ENCODE data around the gene ARHGEF4. TPM values are rescaled to one million over a fixed set of nuclear protein-coding genes. Genes with fewer than 3 reads are reported as not detected.

ARHGEF4 gene
- total RNA-seq, 1 donor from 2014 or later: not detected

DNA sequence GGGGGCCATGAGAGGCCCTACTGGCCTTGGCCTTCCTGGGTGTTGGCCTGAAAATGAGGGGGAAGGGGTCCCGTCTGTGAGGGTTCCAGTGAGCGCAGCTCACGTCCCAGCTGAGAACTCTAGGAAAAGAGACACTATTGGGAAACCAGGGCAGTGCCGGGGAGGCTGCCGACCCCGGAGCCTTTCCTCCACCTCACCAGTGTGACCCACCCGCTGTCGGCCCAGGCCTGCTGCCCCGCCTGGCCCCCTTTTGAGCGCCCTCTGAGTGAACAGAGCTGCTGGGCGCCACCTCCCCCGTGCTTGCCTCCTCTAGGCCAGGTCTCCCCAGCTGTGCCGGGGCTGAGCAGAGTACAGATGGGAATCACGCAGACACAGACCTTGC, 17.5 kb upstream of the ARHGEF4 start:
- intact Hi-C loops (cut with micrococcal nuclease): no loop called here

DNA sequence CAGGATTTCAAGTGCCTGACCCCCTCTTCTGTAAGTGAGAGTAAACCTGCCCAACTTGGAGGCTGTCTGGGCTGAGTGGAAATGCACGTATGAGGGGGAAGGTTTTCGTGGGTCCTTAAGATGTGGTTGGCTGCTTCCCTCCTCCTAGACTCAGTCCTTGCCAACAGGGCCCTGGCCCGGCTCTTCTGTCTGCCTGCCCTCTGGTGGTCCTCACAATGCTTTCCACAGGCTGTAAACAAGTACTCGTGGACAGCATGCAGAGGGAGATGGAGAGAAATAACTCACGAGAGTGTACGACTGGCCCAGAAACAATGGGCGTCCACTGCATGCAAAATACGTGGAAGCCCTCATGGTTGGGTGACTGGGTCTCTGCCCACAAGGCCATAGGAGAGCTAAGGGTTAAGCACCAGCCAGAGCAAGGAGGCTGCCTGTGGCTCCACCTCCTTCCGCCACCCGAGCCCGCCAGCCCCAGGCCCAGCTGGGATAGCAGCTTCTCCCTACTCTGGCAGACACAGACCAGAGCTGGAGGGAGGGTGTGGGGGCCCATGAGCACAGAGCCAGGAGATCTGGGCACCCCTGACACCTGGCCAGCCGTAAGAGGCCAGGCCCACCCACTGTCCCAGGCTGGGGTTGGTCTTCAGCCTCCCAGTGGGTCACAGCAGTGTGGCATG, 17.0 kb upstream of the ARHGEF4 start:
- intact Hi-C loops (cut with micrococcal nuclease): no loop called here

DNA sequence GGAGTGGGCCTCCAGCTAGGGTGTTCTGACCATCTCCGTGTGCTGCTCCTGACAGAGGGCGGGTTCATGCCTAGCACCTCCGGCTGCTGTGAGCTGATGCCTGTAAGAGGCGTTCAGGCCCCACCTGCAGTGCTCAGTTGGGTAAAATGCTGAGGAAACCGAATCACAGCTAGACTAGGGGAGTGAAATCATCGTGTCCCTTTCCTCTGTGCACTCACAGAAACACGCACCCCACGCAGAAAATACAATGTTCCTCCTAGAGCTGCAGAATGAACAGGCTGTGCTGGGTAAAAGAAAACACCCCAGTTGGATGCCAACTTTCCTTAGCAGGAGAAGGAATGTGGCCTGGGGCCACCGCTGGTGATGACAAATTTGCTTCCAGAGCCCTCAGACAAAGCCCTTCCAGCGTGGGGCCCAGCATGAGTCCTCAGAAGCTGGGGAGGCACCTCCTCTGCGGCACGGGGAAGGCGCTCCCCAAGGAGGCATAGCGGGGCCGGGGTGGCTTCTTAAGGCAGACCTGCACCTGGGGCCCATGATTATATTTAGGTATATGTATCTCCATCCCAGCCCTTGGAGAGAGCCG, 16.3 kb upstream of the ARHGEF4 start:
- intact Hi-C loops (cut with micrococcal nuclease): no loop called here

DNA sequence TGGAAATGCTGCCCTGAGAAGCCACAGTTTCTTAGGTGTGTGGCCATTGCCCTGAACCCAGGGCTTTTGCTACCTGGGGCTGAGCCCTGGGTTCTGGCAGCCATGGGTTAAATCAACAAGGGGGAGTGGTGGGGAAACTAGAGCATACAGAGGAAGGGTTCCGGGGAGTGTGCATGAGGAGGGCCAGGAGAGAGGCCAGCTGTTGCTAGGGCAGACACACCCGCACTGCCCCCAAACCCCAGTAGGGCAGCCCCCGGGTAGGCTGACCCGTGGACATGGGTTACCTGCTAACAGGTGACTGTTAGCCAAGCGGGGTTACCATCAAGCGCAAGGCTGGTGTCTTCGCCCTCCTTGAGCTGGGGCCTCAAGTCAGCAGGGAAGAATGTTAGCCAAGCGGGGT, 14.8 kb upstream of the ARHGEF4 start:
- intact Hi-C loops (cut with micrococcal nuclease): no loop called here

DNA sequence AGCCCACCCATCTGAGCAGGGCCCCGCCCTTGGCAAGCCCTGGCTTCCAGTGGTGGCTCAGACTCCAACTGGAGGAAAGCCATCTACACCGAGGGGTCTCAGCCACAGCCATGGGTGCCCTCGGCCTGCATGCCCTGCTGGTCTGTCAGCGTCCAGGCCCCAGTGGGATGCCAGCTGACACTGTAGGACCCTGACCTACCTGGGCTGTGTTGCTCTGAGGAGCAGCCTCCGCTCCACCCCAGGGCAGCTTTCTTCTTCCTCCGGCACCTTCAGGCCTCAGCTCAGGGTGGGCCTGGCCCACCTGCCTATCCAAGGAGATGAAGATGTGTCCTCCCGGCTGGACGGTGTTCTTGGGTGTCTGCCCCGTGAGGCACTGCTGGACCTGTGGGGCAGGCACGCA, 13.9 kb upstream of the ARHGEF4 start:
- intact Hi-C loops (cut with micrococcal nuclease): no loop called here

DNA sequence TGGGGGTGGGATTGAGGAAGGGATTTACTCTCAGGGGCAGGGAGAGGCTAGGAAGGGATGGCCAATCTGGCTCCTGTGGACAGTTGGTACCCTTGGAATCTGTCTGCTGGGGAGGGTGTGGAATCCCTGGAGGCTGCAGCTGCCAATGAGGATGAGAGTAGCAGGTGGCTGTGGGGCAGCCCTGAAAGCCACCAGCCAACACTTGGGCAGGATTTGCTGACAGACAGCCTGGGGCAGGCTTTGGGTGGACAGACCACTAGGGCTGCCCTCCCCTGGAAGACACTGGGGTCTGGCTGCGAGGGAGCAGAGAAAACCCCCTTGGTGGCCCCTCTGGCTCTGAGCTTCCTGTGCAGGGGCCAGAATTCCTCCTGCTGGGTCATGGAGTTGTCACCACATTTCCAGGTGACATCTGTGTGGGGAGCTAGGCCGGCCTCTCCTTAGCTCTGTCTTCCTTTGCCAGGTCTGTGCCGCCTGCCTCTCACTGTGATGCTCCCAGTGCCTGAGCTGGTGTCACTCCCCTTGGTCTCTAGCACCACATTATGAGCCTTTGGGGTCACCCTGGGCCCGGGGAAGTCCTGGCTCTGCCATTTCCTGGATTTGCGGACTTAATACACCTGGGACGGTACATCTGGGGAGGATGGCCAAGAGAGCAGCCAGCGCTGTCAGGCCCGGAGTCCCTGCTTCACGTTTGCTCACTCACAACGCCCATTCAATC, 13.4 kb upstream of the ARHGEF4 start:
- intact Hi-C loops (cut with micrococcal nuclease): no loop called here

DNA sequence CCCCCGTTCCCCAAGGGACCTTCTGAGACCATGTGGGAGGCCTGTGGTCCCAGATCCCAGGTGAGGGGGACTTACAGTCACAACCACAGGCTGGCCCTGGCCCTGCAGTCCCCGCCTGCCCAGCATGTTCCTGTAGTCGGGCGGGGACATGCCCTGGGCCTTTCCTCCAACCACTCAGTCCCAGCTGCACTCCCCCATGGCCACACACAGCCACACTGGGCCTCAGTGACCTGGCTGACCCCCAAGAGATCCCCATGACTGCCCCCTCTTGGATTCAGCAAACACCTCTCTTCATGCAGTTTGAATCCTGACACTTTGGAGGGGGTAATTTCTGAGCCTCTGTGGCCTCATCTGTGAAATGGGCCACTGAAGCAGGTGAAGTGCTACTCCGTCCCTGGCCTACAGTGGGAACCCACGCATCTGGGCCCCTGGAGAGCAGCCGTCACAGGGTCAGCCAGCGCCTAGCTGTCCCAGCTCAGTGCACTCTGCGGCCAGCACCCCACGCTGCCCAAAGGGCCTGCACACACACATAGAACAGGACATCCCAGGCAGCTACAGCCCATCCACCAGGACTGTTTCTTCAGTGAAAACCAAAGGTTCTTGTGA, 12.7 kb upstream of the ARHGEF4 start:
- intact Hi-C loops (cut with micrococcal nuclease): loop anchor here (1.0 to 2.0 kb wide), 2 partner anchors 26 to 49 kb away; no protein-coding TSS in a partner anchor

DNA sequence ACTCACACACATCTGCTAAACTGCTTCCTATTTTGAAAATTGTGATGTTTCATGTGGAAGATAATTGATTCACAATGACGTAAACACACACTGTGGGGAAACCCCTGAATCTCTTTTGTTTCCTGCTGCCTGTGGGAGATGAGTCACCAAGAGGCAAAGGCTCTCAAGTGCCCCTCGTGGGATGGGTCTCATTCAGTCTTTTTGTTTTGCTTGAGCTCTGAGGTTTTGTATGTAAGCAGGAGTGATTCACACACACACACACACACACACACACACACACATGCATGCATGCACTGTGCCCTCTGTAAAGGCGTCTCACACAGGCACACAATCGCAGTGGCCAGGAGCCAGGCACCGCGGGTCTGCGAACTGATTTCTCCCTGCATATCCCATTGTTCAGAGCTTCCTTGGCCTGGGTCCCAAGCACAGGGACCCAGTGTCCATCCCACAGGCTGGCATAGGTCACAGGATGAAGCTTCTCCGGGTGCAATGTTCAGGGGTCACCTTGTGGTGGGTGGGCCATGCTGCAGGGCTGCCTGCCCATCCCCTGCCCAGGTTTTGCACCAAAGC, 12.1 kb upstream of the ARHGEF4 start:
- intact Hi-C loops (cut with micrococcal nuclease): loop anchor here (1.0 to 2.0 kb wide), 2 partner anchors 26 to 48 kb away; no protein-coding TSS in a partner anchor

DNA sequence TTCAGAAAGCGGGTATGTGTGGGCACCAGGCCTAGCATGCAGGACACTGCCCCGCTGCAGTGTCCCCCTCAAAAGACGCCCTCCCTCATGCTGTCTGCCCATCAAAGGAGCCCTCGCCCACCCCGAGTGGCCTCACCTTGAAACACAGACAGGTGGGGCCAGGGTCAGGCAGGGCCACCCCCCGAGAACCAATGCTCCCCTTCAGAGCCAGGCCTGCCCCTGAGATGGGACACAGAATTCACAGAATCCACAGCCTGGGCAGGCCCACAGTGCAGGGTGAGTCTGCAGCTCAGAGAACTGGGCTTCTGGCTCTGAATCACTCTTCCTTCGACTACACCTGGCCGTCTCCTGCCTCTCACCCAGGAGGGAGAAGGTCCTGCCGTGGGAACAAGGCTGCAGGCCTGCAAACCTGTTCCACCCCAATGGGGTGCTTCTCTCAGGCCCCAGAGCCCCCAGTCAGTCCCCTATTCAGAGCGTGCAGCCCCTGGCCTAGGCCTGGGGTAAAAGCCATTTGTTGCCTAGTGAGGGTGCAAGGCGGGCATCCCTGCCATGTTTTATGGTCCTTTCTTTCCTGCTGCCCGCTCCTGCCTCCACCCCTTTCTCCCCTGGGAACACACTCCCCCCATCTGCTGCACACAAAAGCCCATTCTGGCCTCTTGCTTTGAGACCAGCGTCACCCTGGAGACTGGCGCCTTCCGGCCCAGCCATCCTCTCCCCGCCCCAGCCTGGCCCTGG, 11.3 kb upstream of the ARHGEF4 start:
- intact Hi-C loops (cut with micrococcal nuclease): loop anchor here (2.0 kb wide), 1 partner anchor 47 kb away; no protein-coding TSS in a partner anchor

DNA sequence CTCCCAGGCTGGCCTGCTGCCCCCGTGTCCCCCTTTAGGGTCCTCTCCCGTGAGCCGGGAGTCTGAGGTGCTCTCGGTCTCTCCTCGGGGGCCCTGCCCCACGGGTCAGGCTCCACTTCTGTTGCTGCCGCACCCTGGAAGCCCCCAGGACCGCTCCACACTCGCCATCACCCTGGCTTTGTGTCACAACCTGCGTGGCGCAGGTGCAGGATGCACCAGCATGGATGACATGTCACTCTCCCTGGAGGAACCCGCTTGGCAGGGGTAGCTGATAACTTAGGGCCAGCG, 10.8 kb upstream of the ARHGEF4 start:
- intact Hi-C loops (cut with micrococcal nuclease): loop anchor here (2.0 kb wide), 1 partner anchor 47 kb away; no protein-coding TSS in a partner anchor

DNA sequence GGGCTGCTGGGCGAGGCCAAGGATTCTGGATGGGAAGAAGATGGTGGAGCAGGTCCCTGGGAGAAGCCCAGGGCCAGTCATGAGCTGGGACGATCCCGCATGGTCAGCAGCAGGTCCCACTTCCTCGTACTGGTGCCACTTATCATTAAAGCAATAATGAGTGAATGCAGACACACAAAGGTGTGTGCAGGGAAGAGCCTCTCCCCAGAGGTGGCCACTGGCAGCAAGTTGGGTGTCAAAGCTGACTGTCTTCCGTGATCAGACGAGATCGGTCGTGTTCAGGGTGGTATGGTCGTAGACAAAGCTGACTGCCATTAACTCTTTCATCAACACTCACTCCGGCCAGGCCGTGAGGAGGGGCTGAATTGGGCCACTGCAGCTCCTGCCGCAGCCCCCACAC, 10.3 kb upstream of the ARHGEF4 start:
- intact Hi-C loops (cut with micrococcal nuclease): no loop called here

DNA sequence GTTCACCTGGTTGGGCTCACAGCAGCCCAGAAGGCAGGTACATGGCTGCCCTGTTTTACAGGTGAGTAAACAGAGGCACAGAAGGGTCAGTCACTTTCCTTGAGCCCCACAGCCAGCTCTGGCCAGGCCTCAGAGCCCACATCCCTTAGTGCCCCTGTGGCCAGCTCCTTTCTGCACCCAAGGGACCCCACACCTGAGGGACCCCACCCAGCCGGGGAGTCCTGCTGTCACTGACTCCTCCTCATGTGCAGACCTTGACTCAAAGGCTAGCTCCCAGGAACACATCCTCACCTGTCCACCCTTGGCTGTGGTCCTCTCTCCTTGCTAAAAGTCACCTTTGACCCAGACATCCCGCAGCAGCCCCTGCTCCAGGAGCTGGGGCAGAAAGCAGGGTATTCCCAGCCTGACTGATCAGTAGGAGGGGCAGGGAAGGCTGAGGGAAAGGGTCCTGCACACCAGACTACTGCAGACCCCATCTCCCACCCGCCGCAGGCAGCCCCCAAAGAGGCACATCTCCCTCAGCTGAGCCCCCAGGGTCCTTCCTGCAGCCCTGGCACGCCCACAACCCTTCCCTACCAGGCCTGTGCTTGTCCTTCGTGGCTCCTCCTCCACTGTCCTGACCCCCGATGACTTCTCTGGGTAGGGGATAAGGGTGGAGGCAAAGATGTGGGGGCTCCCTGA, 9.8 kb upstream of the ARHGEF4 start:
- intact Hi-C loops (cut with micrococcal nuclease): no loop called here

DNA sequence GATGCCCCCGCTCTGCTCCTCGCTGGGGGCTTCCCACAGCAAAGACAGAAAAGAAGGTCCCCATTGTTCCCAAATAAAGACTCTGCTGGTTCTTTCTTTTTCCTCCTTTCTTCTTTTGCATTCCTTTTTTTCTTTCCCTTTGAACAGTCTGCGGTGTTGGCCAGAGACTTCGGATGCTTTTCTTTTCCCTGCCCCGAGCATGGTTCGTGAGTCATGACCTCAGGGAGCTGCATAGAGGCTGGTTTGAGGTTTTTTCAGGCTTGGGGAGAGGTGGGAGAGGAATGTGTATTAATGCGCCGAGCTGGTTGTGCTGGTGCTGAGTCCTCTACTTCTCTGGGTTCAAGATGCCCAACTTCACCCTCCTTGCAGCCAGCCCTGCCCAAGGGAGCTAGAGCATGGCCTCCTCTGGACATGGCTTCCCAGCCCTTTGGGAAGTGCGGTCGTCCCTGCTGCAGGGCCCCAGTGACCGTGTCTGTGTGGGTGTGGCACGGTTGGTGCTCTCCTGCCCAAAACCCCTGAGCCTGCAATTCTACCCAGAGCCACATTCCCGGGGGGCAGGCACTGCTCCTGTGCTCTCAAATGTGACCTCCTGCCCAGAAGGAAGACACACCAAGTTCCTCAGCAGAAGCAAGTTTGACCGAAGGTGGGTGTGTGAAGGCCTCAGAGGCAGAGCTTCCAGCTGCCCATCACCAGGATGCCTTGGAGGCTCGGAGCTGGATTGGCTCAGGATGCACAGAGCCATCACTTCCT, 9.0 kb upstream of the ARHGEF4 start:
- intact Hi-C loops (cut with micrococcal nuclease): no loop called here

DNA sequence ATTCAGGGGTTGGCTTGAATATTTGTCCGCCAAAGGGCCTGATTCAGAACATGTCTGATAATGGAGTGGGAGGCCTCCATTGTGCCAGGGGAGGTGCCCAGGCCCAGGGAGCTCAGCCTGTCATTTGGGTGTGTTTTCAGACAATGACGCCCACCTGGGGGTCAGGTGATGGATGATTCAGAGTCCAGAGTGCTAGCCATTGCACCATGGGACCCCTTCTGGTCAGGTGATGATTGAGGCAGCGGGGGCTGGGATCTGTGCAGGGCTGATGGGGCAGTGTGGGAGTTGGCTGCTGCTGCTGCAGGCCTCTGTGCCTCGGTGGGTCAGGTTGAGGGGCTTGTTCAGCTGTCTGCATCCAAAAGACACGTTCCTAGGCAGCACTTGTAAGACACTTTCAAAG, 8.3 kb upstream of the ARHGEF4 start:
- intact Hi-C loops (cut with micrococcal nuclease): no loop called here

DNA sequence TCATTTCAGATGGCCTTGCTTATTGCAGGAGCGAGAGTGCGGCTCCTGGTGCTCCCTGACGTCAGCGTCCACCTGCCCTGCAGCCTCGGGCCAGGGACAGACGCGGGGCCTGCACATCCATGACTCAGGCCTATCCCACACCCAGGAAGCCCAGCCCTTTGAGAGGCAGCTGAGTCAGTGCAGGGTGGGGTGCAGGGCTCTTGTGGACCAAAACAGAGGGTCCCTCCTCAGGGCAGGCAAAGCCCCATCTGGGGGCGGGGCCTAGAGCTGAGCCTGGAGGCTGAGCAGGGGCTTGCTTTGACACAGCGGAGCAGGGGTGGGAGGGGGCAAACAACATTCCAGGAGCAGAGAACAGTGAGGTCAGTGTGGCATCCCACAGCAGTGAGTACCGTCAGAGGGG, 7.7 kb upstream of the ARHGEF4 start:
- intact Hi-C loops (cut with micrococcal nuclease): no loop called here

DNA sequence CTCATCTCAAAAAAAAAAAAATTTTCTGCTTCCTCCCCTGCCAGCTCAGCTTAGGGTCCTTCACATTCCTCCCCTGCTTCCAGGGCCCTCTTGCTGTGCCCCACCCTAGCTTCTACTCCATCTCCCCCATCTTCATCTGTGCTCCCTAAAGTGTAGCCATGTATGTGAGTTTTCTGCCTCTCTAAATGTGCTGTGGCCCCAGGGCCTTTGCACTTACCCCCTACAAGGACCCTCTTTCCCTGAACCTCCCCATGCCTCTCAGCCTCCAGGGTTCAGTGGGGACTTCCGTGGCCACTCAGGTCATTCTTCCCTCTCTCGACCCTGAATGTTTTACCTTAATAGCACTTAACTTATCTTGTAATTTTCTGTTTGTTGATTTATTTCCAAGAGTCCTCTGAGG, 6.2 kb upstream of the ARHGEF4 start:
- intact Hi-C loops (cut with micrococcal nuclease): no loop called here

DNA sequence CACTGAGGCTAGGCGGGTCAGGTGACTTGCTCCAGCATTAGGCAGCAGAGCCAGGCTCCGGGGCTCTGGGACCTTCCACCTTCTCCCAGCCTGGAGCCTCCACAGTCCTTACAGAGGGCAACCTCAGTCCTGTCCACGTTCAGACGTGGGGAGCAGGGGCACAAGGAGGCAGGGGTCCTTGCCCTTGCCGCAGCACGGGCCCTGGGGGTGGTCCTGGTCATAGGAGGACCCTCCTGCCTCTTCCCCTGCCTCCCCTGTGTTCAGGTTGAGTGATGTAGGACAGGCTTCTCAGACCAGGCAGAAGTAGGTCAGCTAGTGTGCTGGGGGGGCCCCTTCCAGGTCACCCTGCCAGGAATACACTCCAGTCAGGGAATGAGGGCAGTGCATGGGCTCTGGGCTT, 5.4 kb upstream of the ARHGEF4 start:
- intact Hi-C loops (cut with micrococcal nuclease): no loop called here

DNA sequence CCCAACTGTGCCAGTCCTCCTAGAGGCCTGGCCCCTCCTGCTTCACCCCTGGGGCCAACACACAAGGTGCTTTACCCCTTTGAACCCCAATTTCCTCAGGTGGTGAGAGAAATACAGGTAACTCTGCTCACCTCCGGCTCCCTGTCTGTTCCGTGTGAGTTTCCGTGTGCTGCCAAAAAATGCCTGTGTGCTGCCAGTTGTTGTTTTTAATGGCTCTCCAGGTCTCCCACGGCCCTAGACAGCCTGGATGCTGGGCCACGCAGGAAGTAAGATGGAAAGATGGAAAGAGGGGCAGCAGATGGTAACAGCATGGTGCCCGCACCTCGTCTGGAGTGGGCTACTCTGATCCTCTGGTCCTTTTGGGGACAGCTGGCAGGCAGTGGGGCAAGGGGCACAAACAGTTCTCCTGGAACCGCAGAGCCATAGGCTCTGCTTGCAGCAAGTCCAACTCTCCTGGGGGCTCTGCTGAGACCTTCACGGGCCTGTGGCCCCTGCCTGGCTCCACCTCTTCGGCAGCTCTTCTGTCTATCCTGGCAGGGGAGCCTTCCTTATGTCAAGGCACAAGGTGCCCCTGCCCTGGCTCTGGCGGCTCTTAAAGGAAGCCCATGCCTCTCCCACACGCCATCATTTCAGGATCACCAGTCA, 4.3 kb upstream of the ARHGEF4 start:
- intact Hi-C loops (cut with micrococcal nuclease): no loop called here

DNA sequence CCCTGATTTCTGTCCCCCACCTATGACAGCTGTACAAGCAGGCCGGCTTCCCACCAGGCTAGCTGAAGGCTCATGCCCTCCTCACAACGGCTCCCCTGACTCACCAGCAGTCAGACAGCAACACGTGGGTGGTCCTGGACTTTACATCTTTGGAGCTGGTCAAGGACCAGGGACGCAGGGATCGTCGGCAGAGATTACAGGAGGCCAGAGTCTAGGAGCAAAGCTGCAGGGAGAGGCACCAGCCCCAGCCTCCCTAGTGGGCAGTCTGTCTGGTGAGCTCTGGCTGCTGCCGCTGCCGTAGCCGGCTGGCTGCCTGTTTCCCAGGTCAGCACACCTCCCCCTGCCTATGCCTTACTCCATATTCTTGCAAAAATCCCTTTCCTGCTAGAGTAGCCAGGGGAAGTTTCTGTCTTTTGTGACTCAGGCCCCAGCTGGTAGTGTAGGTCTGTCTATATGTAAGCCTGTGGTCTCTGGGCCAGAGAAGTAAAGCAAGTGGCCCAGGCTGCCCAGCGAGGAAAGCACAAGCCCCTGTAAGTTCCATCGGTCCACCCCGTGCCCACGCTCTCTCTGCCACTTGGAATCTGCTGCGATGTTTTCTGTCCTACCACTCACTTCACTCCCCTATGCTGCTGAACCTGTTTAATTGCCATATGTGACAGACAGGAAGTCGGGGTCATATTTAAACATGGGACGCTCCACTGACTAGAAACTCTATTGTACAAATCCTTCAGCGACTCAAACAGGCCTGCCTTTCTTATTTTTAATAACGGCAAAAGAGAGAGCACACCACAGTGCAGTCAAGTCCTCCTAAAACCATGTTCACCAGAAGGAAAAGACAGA, 2.4 kb upstream of the ARHGEF4 start:
- intact Hi-C loops (cut with micrococcal nuclease): no loop called here

All from T-helper 2 cell treated with Interferon-gamma antibody and Interleukin-4, amounts not matched to agents 100 ng/mL and 5 ng/mL, for 36 hours (primary cell).